Left ventricle myocardium superior (tissue), 1 donor: ENCODE data around the gene KLHDC1. TPM values are rescaled to one million over a fixed set of nuclear protein-coding genes. Genes with fewer than 3 reads are reported as not detected.
A peak's percentile ranks its signal among the peaks of the same experiment; 100 is the strongest.
"Not testable (repeated sequence)": the region's sequence is repeated elsewhere in the genome, so short reads cannot be mapped to it uniquely, and the experiment has no call there.

Source experiments
- ATAC-seq: fragments of 200-7000 bp; cut with Tn5 transposase; one replicate; pipeline ENCODE4 v1.9.1; 2020; ENCODE audit warnings: mild to moderate bottlenecking, moderate library complexity
- DNase-seq: peaks from one replicate; pipeline ENCODE4 v3.0.0-alpha.2; 2020
- intact Hi-C: fragments of 100-400 bp; cut with micrococcal nuclease; formaldehyde crosslinking; loops from one replicate; pipeline ENCODE4 v1.11.0; 2022
- long read RNA-seq: library from polyadenylated mRNA; unstranded; transcript quantifications from one replicate; pipeline ENCODE4 v2.0.0, GENCODE V29; 2021
- total RNA-seq: library from RNA; stranded (reverse); fragmentation: NEBNext Ultra II Directional; extraction: Animal tissue kit (Norgen Biotek cat#: 25700); gene quantifications from one replicate; pipeline ENCODE4 v1.2.1, GENCODE V29; 2021
- donor health status: DM: no; HTN: yes; CAD: no; lungs with severe emphysema.

Gene KLHDC1, protein sequence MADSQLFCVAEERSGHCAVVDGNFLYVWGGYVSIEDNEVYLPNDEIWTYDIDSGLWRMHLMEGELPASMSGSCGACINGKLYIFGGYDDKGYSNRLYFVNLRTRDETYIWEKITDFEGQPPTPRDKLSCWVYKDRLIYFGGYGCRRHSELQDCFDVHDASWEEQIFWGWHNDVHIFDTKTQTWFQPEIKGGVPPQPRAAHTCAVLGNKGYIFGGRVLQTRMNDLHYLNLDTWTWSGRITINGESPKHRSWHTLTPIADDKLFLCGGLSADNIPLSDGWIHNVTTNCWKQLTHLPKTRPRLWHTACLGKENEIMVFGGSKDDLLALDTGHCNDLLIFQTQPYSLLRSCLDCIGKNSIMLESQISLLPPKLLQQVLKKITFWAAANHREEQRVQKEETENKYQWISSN
- 6.0 TPM for total RNA-seq
- long read RNA-seq, transcript KLHDC1-201 (13 exons, 2,691 nt) = major isoform, 8 of 9 reads
- long read RNA-seq, partial matches to known transcripts = 0 of 9 reads
- long read RNA-seq, other reads (novel, unspliced or antisense) = 1 of 9 reads

GRCh38 chr14:49692811-49693734, at the start of gene KLHDC1:
Gene KLHDC1 (plus strand): TSS chr14:49693120. CDS start chr14:49693195, 75 bp downstream.
- peak; percentile 94 for DNase-seq
- peak; percentile 95 for ATAC-seq
- intact Hi-C loops = no loop called here

- ATAC-seq (no peak), DNase-seq (no peak)
- intact Hi-C loops = no loop called here
Observed at GRCh38 chr14:49653508-49653907, 39.4 kb upstream of the KLHDC1 start.

- intact Hi-C loops = no loop called here
- DNase-seq (no peak), ATAC-seq (no peak)
Observed at GRCh38 chr14:49654511-49654910, 38.4 kb upstream of the KLHDC1 start.

- intact Hi-C loops, DNase-seq, ATAC-seq: not testable (repeated sequence)
Observed at GRCh38 chr14:49657500-49657899, 35.4 kb upstream of the KLHDC1 start.

DNA sequence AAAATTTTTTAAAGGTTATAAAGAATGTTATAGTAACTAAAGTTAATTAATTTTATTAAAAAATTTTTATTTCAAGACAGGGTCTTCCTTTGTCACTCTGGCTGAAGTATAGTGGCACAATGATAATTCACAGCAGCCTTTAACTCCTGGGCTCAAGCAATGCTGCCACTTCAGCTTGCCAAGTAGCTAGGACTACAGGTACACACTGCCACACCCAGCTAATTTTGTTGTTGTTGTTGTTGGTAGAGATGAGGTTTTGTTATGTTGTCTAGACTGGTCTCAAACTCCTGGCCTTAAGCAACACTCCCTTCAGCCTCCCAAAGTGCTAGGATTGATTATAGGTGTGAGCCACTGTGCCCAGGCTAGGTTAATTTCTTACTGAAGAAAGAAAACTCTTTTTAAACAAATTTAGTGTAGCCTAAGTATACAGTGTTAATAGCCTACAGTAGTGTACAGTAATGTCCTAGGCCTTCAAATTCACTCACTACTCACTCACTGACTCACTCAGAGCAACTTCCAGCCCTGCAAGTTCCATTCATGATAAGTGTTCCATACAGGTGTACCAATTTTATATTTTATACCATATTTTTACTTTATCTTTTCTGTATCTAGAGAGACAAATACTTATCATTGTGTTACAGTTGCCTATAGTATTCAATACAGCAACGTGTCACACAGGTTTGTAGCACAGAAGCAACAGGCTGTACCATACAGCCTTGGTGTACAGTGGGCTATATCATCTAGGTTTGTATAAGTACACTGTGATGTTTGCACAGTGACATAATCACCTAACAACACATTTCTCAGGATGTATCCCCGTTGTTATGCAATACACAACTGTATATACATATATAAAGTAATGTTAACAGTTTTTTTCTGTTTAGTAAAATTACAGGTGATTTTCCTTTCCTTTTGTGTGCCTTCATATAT, 33.1 kb upstream of the KLHDC1 start:
- DNase-seq (no peak), ATAC-seq (no peak)
- intact Hi-C loops = no loop called here

GRCh38 chr14:49670475-49670874, 22.4 kb upstream of the KLHDC1 start:
- no peak for DNase-seq
- intact Hi-C loops = no loop called here
- ATAC-seq = no peak

DNA sequence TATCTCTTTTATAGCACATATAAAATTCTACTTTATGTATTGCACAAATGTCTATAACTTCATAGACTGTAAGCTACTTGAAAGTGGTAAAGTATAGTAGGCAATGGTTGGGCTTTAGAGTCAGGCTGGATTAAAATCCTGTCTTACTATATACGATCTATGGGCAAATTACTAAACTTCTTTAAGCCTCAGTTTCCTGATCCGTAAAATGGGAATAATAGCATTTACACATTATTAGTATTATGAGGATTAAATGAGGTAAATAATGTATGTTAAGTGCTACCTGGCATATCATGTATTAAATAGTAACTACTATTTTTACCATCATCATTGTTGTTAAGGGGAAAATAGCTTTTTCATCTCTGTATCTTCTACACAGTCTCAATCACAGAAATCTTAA, 19.3 kb upstream of the KLHDC1 start:
- intact Hi-C loops = no loop called here
- ATAC-seq = no peak

GRCh38 chr14:49677643-49678042, 15.3 kb upstream of the KLHDC1 start:
- intact Hi-C loops = no loop called here
- ATAC-seq = no peak
- no peak for DNase-seq

More for the DNA sequence above, 19.3 kb upstream of the KLHDC1 start:
- no peak for DNase-seq

DNA sequence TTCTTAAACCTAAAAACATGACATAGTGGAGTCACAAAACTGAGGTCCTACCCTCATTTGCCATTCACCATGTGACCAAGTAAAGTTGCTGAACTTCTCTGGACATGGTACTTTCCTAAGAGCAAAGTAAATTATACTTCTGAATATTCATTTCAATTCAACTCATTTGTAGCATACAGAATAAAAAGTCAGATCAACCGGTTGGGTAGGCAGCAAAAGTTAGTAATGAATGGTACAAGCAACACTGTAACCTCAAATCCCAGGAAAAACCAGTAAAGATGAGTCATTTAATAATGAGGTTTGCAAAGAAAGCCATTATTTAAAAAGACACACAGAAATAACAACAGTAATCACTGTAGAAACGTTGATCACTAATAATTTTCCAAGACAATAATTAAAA, 13.6 kb upstream of the KLHDC1 start:
- ATAC-seq (no peak), DNase-seq (no peak)
- intact Hi-C loops = no loop called here

- intact Hi-C loops = no loop called here
- DNase-seq (no peak), ATAC-seq (no peak)
Observed at GRCh38 chr14:49686425-49686824, 6.5 kb upstream of the KLHDC1 start.

DNA sequence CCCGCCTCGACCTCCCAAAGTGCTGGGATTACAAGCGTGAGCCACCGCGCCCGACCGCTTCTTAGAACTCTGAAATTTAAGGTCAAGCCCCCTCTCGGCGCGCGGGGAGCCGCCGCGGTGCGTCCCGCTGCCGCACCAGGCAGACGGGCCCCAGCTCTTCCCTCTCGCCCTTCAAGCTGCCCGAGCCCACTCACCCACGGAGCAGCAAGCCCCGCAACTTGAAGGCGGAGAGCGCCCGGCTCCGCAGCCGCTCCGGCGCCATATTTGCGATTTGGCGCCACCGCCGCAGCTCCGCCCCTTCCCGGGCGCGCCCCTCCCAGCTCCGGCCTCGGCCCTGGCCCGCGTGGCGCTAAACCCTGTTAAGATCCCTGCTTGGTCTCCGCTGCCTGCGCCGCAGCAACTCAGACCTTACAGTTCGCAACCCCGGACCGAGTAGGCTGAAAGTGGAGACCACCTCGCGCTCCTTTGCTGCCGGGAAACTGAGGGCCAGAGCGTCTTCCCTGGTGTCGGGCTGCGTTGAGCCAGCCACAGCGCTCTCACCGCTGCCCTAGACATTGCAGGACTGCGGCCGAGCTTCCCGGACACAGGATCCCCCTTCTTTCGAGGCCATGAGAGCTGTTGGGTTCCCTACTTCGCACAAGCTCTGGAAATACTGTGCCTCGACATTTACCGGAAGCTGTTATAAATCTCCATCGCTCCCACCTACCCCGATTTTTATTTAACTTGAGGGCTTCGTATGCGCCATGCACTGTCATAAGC, 4.8 kb upstream of the KLHDC1 start, which contains the start of gene POLE2:
POLE2 (minus strand) TSS at position 273 of the 759 bp plus-strand sequence; CDS start at position 262, 11 bp downstream.
- DNase-seq (peak; percentile 86), ATAC-seq (peak; percentile 88)
- intact Hi-C loops = no loop called here

- ATAC-seq (no peak), DNase-seq (no peak)
- intact Hi-C loops = no loop called here
Observed at GRCh38 chr14:49688701-49689030, 4.3 kb upstream of the KLHDC1 start.

DNA sequence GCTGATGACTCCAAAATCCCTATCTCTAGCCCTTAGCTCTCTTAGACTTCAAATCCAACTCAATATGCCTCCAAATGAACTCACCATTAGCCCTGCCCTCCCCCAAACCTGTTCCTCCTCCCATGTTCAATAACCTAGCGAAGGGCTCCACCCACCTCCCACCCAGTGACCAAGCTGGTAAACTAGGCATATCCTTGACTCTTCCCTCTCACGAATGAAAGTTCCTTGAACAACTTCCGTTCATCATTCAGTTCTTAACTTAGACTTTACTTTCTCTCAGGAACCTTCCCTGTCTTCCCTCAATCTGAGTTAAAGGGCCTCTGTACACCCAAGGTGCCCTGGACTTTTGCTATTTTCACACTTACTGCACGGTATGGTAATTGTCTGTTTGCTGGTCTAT, 1.9 kb upstream of the KLHDC1 start:
- no peak for ATAC-seq
- intact Hi-C loops = no loop called here

GRCh38 chr14:49692193-49692757, 645 bp upstream of the KLHDC1 start:
- DNase-seq (no peak), ATAC-seq (no peak)
- intact Hi-C loops = no loop called here

More for the DNA sequence above, 1.9 kb upstream of the KLHDC1 start:
- no peak for DNase-seq

- ATAC-seq, DNase-seq, intact Hi-C loops: not testable (repeated sequence)
Observed at GRCh38 chr14:49693735-49694124, 810 bp downstream of the KLHDC1 start.

DNA sequence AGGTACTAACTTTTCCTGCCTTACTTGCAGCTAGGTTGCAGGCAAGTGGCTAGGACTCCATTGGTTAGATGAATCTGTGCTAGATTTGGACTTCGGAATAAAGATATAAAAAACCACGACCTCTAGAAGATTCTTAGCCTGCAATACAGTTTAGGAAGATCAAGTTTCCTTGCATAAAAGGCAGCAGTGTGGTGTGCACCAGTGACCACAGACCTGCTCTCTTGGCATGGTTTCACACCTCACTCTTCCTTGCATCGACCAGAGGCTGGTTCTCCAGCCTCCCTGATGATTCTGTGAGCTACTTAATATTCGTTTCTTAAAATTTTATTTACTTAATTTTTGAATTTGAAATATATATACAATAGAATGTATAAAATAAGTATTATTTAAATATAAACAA, 9.8 kb downstream of the KLHDC1 start:
- intact Hi-C loops = no loop called here
- ATAC-seq (no peak), DNase-seq (no peak)

- DNase-seq (no peak), ATAC-seq (no peak)
- intact Hi-C loops = no loop called here
Observed at GRCh38 chr14:49703965-49704364, 11.0 kb downstream of the KLHDC1 start.

GRCh38 chr14:49704471-49704870, 11.6 kb downstream of the KLHDC1 start:
- ATAC-seq, DNase-seq, intact Hi-C loops: not testable (repeated sequence)
